Esophagus squamous epithelium (tissue), 5 donors: ENCODE data around the gene TAS2R60. TPM values are rescaled to one million over a fixed set of nuclear protein-coding genes. Genes with fewer than 3 reads are reported as not detected.
A peak's percentile ranks its signal among the peaks of the same experiment; 100 is the strongest.

ENCODE experiments used
- DNase-seq: peaks from one replicate; lab custom pipeline; 2025; lab: John Stamatoyannopoulos, UW
- H3K27ac ChIP-seq, 4 donors: fragments of 200-600 bp; sonication (generic); one replicate each; pipeline ENCODE4 v1.5.1; 2016 to 2019; ENCODE audit warnings: mild to moderate bottlenecking in 1 of 4
- H3K27me3 ChIP-seq, 4 donors: fragments of 200-600 bp; sonication (generic); 1 replicate in 3 of 4; 2 replicates in 1 of 4; pipeline versions ENCODE4 v1.5.1 to v1.6.0; 2017 to 2021; ENCODE audit warnings: antibody characterized with exemption in 1 of 4
- H3K36me3 ChIP-seq, 3 donors: fragments of 200-600 bp; sonication (generic); one replicate each; pipeline ENCODE4 v1.5.1; 2016 to 2019
- H3K4me1 ChIP-seq, 3 donors: fragments of 200-600 bp; sonication (generic); one replicate each; pipeline ENCODE4 v1.5.1; 2017 to 2019
- H3K4me3 ChIP-seq, 4 donors: fragments of 200-600 bp; sonication (generic); 1 replicate in 3 of 4; 2 replicates in 1 of 4; pipeline ENCODE4 v1.5.1; 2016 to 2019; ENCODE audit warnings: mild to moderate bottlenecking in 2 of 4, moderate library complexity in 1 of 4
- H3K9me3 ChIP-seq, 3 donors: fragments of 200-600 bp; sonication (generic); one replicate each; pipeline ENCODE4 v1.5.1; 2016 to 2019
- CTCF ChIP-seq, 6 experiments: fragments of 450-650 bp in 4 of 6; fragments of 200-600 bp in 2 of 6; sonication (generic) in 2 of 6; IDR thresholded peaks; one replicate each; pipeline ENCODE4 v1.5.1; 2016 to 2019; ENCODE audit warnings: antibody characterized with exemption in 6 of 6, mild to moderate bottlenecking in 4 of 6, moderate library complexity in 4 of 6
- POLR2A ChIP-seq, 4 donors: fragments of 450-650 bp; IDR thresholded peaks; one replicate each; pipeline ENCODE4 v1.6.1; 2017; ENCODE audit warnings: antibody characterized with exemption in 4 of 4, mild to moderate bottlenecking in 4 of 4, moderate library complexity in 3 of 4
- WGBS, 2 donors: methylation state at CpG; one replicate each; pipeline ENCODE4 v1.1.5; 2018; 5-methylcytosine and 5-hydroxymethylcytosine counted together
- intact Hi-C: fragments of 100-400 bp; cut with DNase I; formaldehyde crosslinking; loops from one replicate; pipeline ENCODE4 v1.15.0; 2022
- total RNA-seq, 4 donors: library from RNA; depleted of rRNA; stranded (reverse); fragments of >200 nt; gene quantifications; one replicate each; pipeline ENCODE4 v1.1.0, GENCODE V29; 2016
- donor health status: DM: yes; HTN: yes; CAD: no.

TAS2R60 gene
- total RNA-seq, 4 donors from 2014 or later: not detected

DNA sequence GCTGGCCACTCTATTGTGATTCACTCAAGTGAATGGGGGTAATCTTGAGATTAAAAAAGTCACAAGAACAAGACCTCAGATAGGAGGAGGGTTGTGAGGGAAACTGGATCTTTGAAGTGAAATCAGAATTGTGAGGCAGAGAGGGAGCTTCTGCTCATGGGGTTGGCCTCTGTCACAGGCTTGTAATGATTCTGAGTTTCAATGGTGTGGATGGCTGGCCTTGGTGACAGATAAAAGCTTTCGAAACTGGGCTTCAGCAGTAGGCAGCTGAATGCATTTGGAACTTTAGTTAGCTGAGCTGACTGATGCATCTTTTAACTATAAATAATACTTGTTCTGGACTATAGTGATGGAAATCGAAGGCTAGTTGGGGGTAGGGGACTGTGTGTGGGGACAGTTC, 12.2 kb downstream of the TAS2R60 start:
- TF ChIP-seq CTCF (IDR thresholded peaks at IDR 0.05) (no peak), POLR2A (IDR thresholded peaks at IDR 0.05) (no peak)
- no peak overlapping the region for H3K27ac ChIP-seq
- H3K27me3 ChIP-seq: no peaks in the 10 kb centered on the region
- intact Hi-C loops: no loop called here
- H3K4me3 ChIP-seq: no peak overlapping the region
- no peaks in the 10 kb centered on the region for H3K9me3 ChIP-seq
- DNase-seq: no peak
- H3K36me3 ChIP-seq: no peaks in the 10 kb centered on the region
- WGBS, 2 donors: 72 to 91% methylated on average over 2 of the region's 2 CpGs
- H3K4me1 ChIP-seq: peaks cover 3 to 54% (median 9%) of the 10 kb centered on the region in 3 donors

GRCh38 chr7:143455942-143456341, 12.7 kb downstream of the TAS2R60 start:
- Histone ChIP-seq H3K27me3 (no peaks in the 10 kb centered on the region), H3K4me1 (peaks cover 3 to 54% (median 9%) of the 10 kb centered on the region in 3 donors), H3K36me3 (no peaks in the 10 kb centered on the region), H3K9me3 (no peaks in the 10 kb centered on the region), H3K27ac (no peak overlapping the region), H3K4me3 (no peak overlapping the region)
- TF ChIP-seq POLR2A (IDR thresholded peaks at IDR 0.05): no peak
- no peak for TF ChIP-seq CTCF (IDR thresholded peaks at IDR 0.05)
- intact Hi-C loops: no loop called here
- 84 to 85% methylated on average over 4 of the region's 4 CpGs for WGBS, 2 donors
- no peak for DNase-seq

GRCh38 chr7:143456992-143457793, 13.9 kb downstream of the TAS2R60 start:
- TF ChIP-seq CTCF (IDR thresholded peaks at IDR 0.05): no peak
- no peak for TF ChIP-seq POLR2A (IDR thresholded peaks at IDR 0.05)
- H3K4me3 ChIP-seq: no peak overlapping the region
- H3K36me3 ChIP-seq: no peaks in the 10 kb centered on the region
- intact Hi-C loops: no loop called here
- peaks cover 3 to 54% (median 9%) of the 10 kb centered on the region in 3 donors for H3K4me1 ChIP-seq
- H3K9me3 ChIP-seq: no peaks in the 10 kb centered on the region
- DNase-seq: no peak
- H3K27me3 ChIP-seq: no peaks in the 10 kb centered on the region
- WGBS, 2 donors: 49 to 53% methylated on average over 4 of the region's 4 CpGs
- peak overlapping the region; percentile 50 to 78 (median 68) for H3K27ac ChIP-seq

DNA sequence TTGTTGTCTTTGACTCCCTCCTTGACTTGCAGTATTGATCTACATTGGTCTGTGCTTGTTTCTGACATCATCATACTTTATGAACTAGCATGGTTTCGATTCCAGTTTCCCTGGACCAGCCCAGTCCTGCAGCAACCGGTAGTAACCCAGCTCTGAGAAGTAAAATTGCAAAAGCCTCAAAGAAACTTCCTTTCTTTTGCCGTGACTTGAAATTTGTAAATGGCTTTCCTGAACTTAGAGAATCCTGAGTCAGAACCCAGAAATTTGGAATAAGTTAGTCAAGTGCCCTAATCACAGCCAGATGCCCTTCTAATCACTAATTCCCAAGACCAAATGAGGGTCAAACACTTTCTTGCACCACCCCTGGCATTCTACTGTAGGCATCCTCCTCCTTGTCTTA, 15.0 kb downstream of the TAS2R60 start:
- no peak for DNase-seq
- TF ChIP-seq POLR2A (IDR thresholded peaks at IDR 0.05) (no peak), CTCF (IDR thresholded peaks at IDR 0.05) (no peak)
- Histone ChIP-seq H3K27ac (peak overlapping the region; percentile 50 to 78 (median 68)), H3K36me3 (no peaks in the 10 kb centered on the region), H3K4me3 (no peak overlapping the region), H3K4me1 (peaks cover 3 to 56% (median 9%) of the 10 kb centered on the region in 3 donors), H3K9me3 (no peaks in the 10 kb centered on the region), H3K27me3 (no peaks in the 10 kb centered on the region)
- WGBS, 2 donors: 25 to 48% methylated on average over 3 of the region's 3 CpGs
- intact Hi-C loops: no loop called here

DNA sequence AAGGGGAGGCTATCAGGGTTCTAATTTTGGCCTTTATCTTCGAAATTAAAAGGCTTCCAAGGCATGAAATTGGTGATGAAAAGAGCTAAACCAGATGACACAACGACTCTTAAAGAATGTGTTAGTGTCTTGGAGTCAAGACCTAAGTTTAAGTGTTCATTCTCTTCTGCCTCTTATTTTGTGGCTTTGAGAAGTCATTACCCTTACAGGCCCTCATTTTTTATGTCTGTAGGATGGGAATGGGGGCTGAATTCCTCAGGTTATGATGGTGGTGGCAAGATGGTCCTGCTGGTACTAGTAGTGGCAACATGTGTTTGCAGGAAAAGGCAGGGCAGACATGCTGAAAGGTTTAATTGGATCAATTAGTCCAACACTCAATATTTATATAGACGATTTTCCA, 15.4 kb downstream of the TAS2R60 start:
- no peaks in the 10 kb centered on the region for H3K27me3 ChIP-seq
- WGBS, 2 donors: 42 to 49% methylated on average over 3 of the region's 3 CpGs
- no peak overlapping the region for H3K4me3 ChIP-seq
- peaks cover 3 to 56% (median 13%) of the 10 kb centered on the region in 3 donors for H3K4me1 ChIP-seq
- TF ChIP-seq POLR2A (IDR thresholded peaks at IDR 0.05): no peak
- H3K27ac ChIP-seq: peak overlapping the region; percentile 50 to 78 (median 68)
- DNase-seq: no peak
- intact Hi-C loops: no loop called here
- no peaks in the 10 kb centered on the region for H3K9me3 ChIP-seq
- H3K36me3 ChIP-seq: no peaks in the 10 kb centered on the region
